Activated gamma-delta T cell (primary cell): ENCODE measurements around the gene AMBN.
"Not testable (repeated sequence)": the region's sequence is repeated elsewhere in the genome, so short reads cannot be mapped to it uniquely, and the experiment has no call there.

Source experiments
- DNase-seq: peaks from one replicate; lab custom pipeline; 2025; lab: John Stamatoyannopoulos, UW

AMBN gene

DNA sequence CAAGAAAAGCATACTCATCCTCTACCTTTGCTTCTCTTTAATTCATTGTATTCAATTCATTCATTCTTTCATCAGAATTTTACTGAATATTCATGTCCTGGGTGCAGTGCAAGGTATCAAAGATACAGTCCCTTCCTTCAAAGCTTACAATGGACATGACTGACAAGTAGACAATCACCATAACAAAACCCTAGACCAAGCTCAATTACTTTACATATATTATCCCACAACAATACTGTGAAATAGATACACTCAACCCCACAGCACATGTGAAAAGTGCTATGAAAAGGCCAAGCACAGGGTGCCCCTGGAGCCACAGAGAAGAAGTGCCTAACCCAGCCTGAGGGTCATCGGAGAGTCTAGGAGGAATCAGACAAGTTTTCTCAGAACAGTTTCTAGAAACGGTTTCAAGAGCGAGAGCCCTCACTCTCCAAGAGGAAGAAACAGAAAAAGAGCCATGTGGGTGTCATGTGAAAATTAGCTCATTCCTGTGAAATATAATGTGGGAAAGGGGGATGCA lies 15.3 kb downstream of the AMBN start:
- DNase-seq: no peak

DNA sequence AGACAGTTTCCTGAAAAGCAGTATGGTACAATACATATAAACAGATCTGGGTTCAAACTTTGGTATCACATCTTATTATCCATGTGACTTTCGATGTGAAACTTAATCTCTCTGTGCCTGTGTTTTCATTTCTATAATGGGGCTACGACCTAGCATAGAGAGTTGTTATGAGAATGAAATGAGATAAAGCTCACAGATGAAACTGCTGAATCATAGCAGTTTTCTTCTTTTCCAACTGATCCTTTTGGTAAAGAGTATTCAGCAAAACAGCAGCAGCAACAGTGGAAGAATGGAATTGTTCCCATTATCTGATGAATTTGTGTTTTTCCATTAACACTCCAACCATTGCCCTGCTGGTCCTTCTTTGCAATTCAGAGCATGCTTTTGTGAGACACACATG lies 16.3 kb downstream of the AMBN start:
- no peak for DNase-seq

DNA sequence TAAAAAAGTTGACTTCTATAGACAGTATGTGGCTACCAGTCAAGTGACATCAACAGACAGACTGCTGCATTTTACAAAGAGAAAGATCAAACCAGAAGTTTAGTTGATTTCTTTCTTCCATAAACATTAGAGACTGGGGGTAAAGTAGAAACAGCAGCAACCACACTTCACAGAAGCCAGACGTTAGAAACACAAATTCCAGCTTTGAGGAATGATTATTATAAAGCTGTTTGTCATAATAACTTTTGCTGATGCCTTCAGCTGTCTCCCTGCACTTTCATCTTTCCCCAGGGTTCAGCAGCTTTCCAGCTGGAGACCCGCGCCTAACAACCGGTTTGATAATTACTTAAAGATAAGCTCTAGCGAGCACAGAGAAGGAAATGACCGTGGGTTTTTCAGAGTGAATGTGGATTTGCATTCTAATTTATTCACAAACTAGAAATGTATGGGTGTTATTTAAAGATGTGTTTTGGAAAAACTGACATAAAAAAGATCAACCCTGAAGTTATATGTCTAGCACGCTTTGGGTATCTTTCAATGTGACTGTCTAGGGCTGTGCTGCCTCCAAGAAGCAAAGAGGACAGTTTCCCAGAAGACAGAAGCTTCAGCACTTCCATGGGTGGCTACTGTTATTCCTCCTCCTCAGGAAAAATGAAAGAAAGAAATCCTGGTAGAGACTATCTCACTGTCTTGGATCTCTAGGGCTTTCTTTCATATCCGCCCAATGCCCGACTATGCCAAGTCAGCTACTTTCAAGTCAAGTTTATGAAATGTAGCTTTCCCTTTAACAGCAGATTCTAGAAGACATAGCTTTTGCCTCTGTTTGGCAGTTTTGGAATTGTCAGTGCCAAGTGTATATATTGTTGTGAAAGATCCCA lies 21.5 kb downstream of the AMBN start:
- DNase-seq: no peak

DNA sequence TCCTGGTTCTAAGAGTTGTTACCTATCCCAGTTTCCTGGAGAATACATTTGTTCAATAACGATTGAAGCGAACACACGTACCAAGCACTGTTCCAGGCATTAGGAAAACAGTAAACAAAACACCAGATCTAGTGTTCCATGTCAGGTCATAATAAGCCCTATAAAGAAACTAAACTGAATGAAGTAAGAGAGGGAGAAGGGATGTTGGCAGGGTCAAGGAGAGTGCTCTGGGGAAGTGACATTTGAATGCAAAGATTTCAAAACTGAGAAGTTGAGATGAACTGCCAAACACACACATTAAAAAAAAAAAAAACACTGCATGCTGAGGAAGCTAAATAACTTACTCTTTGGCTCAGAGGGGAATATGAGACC lies 22.1 kb downstream of the AMBN start:
- no peak for DNase-seq

DNA sequence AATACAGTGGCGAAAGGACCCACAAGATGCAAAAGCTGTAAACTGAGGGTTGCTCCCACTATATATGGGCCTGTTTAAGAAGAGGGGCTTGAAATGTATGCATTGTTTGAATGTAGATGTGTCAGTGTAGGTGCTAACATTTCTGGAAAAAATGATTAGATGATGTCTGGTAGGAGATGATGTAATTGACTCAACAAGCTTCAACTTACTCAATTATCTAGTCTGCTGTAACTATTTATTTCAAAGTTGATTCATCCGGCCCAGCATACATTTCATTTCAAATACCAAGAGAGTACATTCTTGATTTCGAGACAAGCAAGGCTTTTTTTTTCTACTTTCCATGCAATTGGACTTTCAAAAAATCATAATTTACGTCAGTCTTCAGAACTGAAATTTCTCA lies 27.2 kb downstream of the AMBN start:
- no peak for DNase-seq

DNA sequence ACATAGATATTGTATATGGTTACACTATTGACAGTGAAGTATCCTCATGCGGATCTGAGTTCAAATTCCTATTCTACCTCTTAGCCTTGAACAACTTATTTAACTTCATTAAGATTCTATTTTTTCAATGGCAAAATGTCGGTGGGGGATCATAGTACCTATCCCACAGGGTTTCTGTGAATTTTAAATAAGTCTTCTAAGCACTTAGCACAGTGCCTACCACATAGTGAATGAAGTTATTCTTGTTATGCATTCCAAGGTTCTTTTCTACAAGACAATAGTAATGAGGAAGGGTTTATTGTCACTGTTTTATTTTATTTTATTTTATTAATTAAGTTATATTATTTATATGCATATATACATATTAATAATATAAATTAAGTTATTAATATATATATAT lies 27.7 kb downstream of the AMBN start:
- no peak for DNase-seq

DNA sequence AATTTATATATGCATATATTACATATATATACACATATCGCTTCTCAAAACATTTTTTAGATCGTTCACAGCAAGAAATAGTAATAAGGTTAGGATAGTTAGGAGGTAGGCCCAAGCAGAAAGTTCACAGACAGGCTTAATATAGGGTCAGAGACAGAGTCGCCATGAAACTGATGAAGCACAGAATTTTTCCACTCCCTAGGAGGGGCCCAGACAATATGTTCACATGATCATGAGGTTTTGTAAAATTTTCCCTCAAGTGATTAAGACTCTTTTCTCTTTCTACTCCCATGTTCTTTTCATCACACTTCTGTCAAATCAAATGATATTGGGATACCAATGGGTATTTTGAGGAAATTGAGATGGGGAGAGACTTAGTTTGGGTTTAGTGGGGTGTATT lies 31.3 kb downstream of the AMBN start:
- no peak for DNase-seq

DNA sequence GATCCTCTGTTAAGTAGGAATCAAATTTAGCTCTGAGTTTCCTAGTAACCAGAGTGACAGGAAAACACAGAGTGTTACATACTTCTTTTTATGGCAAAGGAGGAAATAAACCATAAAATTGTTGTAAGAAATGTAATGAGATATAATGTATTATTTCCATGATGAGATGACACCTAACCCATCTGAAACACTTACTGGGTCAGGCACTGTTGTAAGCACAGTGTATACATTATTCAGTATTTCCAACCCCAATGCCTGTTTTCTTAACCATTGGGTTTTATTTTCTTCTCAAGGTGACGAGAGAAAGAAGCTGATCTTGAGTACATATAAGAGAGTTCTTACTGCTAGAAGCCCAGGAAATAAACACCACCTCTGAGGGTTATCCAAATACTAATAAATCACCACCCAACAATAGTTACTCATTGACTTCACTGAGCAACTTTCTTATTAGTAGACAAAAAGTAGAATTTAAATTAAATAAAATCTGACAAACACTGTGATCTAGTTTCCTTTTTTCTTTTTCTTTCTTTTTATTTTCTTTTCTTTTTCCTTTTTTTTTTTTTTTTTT lies 32.3 kb downstream of the AMBN start:
- no peak for DNase-seq

DNA sequence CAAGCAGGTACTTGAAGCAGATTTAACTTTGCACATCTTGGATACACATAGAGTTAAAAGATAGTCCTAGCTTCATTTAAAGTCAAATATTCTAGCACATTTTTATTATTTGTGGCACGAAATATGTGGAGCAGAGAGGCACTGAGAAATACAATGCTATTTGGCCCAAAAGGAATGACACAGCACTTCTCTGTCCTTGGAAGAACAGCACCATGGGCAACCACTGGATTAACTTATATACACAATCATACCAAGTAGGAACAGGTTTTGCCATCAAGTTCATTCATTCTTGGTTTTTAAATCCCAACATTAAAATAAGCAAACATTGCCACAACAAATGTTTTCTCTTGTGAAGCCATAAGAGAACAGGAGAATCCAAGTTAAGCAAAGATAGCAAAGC lies 35.6 kb downstream of the AMBN start:
- DNase-seq: no peak

DNA sequence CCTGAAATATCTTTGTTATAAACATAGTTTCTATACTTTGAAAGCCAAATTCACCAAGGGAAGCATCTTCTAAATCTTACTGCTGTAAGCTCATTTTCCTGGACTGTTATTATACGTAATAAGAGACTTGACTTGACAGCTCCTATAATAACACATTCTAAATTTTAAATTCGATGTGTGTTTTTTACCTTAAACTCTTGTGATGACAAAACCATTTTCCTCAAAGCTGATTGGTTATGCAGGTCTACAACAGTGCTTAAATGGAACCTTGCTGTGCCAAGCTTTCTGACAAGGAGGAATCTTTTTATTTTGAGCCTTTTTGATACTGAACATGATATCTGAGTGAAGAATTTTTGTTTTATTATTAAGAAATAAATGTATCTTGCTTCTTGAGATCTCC lies 36.4 kb downstream of the AMBN start, which contains the start of gene ENAM:
Gene ENAM (plus strand): TSS at position 301 of the 400 bp plus-strand sequence. CDS start 757 bp downstream, outside the sequence.
- no peak for DNase-seq

DNA sequence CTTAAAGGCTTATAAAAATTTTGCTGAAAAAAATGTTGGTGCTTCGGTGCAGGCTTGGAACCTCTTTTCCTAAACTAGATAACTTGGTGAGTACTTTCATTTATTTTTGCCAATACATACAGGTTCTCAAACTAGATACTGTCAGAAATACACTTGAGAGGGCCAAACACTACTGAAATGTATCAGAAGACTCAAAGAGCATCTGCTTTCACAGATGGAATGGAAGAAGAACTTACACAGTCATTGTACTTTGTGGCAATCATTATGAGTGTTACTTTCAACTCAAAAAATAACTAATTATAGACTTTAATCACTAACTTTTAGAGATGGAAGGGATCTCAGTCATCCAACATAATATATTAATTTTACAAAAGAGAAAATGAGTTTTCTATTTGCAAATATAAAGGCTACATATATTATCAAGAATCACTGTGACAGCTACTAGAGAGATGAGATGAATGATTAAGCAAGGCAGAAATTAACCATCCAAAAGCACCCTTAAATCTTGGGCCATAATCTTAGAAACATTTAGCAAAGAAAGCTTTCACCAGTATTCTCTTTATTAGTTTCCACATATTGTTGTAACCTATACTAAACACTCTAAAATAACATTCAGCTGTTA lies 37.5 kb downstream of the AMBN start:
- no peak for DNase-seq

DNA sequence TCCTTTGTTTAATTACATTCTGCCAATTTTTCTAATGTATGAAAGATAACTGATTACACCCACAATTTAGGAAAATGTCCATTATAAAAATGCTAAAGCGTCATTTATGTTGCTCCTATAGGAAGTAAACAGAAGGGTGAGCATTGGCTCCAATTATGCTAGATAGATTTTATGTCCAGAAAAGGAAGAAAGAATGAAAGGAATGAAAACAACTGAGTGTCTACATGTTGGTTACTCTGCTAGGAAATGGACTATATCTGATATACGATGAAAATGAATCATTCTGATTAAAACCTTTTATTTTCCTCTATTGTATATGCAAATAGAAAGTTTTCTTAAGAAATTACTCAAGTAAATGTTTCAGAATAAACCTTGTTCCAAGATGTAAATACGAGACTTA lies 38.1 kb downstream of the AMBN start:
- DNase-seq: no peak

DNA sequence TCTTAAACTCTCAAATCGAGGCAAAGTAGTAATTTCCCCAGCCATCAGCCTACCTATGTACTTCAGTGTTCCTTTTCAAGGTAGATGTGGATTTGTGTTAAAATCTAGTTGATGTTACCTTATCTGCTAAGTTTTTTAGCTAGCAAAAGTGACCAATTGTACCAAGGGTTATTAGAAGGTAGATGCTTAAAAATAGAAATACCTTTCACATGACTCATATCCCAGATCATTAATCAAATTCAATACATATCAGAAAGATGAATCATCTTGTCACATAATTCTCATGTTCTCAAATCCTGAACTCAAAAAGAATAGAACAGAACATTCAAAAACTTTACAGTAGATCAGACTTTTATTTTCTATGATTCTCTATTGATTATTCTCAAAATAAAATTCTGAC lies 40.0 kb downstream of the AMBN start:
- no peak for DNase-seq

DNA sequence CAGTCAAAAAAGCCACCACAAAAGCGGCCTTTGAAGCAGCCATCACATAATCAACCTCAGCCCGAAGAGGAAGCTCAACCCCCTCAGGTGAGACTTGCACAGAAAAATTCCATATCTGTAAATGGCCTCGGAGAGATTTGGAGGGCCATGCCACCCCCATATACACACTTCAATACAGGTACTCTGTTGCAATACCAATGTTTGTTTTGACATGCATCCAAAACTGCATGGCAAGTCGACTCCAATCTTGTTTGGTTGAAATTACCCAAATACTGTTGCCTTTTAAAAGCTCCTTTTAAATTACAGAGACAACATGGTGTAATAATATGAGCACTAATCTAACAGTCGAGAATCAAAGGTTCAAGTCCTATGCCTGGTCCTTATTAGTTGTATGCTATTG lies 42.4 kb downstream of the AMBN start:
- DNase-seq: no peak

DNA sequence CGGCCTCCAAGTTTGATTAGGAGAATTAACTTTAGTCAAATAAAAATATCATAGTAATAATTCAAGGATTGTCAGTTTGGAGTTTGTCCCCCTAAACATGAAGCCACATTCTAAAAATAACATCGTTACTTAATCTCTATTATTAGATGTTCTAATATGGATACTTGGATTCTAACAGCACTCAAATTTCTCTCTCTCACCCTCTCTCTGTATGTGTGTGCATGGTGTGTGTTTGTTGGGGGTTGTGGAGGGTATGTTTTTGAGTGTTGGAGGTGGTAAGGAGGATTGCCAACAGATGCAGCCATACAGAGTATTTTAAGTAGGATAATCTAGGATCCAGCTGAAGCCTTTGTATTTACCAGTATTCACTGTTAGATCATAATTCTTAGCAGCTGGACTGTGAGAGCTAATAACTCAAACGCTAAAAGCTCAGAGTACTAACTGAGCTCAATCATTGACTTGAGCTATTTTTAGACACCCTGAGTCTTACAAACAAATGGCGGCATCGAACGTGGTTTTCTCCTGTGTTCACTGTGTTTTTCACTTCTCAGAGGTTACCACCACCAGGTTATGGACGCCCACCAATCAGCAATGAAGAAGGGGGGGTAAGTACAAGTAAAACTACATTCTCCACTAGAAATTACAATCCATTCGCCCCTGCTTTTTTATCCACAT lies 45.3 kb downstream of the AMBN start:
- DNase-seq: no peak

DNA sequence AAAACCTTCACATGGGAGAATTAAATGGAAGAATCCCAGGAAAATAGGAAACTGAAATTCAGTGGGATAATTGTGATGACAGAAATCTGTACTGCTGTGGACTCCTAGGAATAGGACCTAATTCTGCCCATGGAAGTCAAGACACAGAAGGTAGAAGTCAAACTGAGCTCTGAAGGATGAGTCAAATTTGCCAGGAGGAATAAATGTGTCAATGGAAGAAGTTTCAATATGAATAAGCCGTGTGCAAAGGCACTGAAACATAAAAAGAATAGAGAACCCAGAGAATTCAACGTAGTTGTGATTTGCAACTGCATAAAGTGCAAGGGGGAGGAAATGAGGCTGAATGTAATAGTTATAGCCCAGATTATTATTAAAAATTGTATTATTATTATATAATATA lies 48.1 kb downstream of the AMBN start:
- no peak for DNase-seq

DNA sequence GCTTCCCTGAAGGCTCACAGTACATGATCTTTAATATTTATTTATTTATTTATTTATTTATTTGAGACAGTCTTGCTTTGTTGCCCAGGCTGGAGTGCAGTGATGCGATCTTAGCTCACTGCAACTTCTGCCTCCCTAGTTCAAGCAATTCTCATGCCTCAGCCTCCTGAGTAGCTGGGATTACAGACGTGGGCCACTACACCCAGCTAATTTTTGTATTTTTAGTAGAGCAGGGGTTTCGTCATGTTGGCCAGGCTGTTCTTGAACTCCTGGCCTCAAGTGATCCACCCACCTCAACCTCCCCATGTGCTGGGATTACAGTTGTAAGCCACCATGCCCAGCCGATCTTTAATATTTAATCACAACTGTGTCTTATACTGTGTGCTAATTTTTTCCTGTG lies 58.7 kb downstream of the AMBN start:
- not testable (repeated sequence) for DNase-seq

DNA sequence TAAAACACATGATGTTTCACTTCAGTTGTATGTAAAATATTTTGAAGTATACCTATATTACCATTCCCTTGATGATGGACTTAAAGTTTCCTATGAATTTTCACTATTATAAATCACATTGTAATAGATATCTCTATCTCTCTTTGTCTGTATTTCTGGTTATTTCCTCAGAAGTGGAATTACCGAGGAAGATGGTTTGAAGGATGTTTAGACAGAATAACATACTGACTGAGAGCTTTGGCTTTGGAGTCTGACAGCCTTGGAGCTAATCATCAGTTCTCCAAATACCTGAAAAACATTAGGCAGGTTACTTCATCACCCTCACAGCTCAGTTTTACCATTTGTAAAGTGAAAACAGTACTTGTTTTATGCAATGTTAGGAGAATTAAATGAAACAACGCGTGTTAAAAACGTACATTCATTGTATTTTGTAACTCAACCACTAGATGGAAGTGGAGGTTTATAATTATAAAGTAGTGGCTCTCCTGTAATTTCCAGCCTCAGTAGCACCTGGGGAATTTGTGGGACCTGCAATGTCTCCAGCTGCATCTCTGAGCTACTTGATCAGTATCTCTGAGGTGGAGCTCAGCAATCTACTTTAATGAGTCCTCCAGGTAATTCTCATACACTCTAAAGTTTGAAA lies 59.9 kb downstream of the AMBN start:
- DNase-seq: no peak

DNA sequence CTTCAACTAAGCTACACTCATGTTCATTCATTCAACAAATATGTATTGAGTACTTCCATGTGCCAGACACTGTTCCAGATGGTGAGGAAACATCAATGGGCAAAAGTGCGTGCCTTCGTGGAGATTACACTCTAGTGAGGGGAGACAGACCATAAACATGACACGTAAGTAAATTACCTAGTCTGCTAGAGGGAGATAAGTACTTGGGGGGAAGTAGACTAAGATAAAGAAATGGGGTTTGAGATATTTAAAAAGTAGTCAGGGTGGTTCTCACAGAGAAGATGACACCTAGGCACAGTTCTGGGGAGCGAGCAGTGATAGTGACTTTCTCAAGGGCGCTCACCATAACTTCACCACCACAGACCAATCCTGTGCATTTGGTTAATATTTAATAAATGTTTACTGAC lies 62.6 kb downstream of the AMBN start:
- no peak for DNase-seq
